ENCODE results near the gene ANGPT4.

ANGPT4 gene

GRCh38 chr20:934186-934840 is 18.2 kb upstream of the ANGPT4 start:
- no peak for DNase-seq

- DNase-seq, result no peak
Measured at GRCh38 chr20:933029-933428, 16.9 kb upstream of the ANGPT4 start.

GRCh38 chr20:931401-931800 is 15.3 kb upstream of the ANGPT4 start:
- DNase-seq, result no peak

- DNase-seq, result no peak
Measured at GRCh38 chr20:926670-927069, 10.5 kb upstream of the ANGPT4 start.

GRCh38 chr20:925516-925915 is 9.4 kb upstream of the ANGPT4 start:
- DNase-seq, result no peak

- no peak for DNase-seq
Measured at GRCh38 chr20:924639-925038, 8.5 kb upstream of the ANGPT4 start.

- no peak for DNase-seq
Measured at GRCh38 chr20:922781-923180, 6.6 kb upstream of the ANGPT4 start.

GRCh38 chr20:921068-921467 is 4.9 kb upstream of the ANGPT4 start:
- no peak for DNase-seq

GRCh38 chr20:920311-920710 is 4.2 kb upstream of the ANGPT4 start:
- DNase-seq, result no peak

GRCh38 chr20:919491-919916 is 3.4 kb upstream of the ANGPT4 start:
- no peak for DNase-seq

GRCh38 chr20:917416-917815 is 1.3 kb upstream of the ANGPT4 start:
- no peak for DNase-seq

GRCh38 chr20:916825-917224 is 691 bp upstream of the ANGPT4 start:
- no peak for DNase-seq

GRCh38 chr20:914727-915498 is 1.2 kb downstream of the ANGPT4 start:
- DNase-seq, result no peak

- DNase-seq, result no peak
Measured at GRCh38 chr20:913306-913849, 2.8 kb downstream of the ANGPT4 start.

- DNase-seq, result no peak
Measured at GRCh38 chr20:911882-912600, 4.1 kb downstream of the ANGPT4 start.

GRCh38 chr20:910870-911770 is 5.0 kb downstream of the ANGPT4 start:
- DNase-seq, result no peak

- no peak for DNase-seq
Measured at GRCh38 chr20:910132-910869, 5.8 kb downstream of the ANGPT4 start.

- no peak for DNase-seq
Measured at GRCh38 chr20:909641-910040, 6.5 kb downstream of the ANGPT4 start.

GRCh38 chr20:906703-907270 is 9.3 kb downstream of the ANGPT4 start:
- no peak for DNase-seq

GRCh38 chr20:906001-906520 is 10.1 kb downstream of the ANGPT4 start:
- no peak for DNase-seq

- DNase-seq, result no peak
Measured at GRCh38 chr20:905396-905961, 10.7 kb downstream of the ANGPT4 start.
